ENCODE measurements around the gene LAD1.

LAD1 gene

DNA sequence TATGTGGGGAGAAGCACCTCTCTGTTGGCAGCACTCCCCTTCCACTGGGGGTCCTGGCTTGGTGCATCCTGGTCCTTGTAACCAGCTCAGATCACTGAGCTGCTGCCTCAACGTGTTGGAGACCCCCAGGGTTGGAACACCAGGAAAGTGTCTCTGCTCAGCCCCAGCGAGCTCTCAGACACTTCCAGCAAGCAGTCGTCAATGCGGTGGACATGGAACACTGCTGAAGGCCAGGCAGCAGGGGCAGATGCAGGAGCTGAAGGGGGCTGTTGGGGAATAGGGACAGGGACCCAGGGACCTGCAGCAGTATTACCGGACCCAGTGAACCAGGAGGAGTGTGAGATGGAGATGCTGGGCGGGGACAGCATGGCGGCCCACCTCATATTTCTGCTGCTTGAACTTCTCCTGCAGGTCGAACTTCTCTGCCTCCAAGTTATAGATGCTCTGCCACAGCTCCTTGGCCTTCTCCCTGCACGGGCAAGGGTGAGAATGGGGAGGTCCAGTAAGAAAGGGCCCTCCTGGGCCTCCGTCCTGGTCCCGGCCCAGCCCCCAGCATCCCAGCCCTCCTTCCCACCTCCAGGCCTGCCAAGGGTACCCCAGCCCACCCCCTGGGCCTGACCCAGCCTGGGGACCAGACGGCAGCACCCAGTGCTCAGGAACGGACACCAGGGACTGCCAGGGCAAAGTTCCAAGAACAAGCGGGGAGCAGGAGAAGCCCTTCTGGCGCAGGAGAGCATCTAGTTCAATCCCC, 38.0 kb downstream of the LAD1 start:
- DNase-seq, result no peak

DNA sequence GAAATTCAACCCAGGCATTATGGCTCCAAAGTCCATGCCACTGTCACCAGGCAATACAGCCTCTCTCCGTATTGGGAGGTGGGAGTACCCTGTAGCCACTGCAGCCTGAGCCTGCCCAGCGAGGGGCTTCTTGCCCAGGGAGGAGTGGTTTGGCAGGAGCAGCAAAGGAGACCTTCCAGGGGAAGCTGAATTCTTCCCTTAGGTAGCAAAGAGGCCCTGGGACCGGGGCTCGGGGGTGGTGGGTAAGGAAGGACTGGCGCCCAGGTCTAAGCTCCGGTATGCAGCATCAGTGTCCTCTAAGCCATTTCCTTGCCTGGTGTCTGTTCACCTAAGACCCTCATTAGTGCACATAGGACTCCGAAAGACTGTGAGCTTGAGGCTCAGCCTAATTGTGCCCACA, 38.6 kb downstream of the LAD1 start:
- no peak for DNase-seq

DNA sequence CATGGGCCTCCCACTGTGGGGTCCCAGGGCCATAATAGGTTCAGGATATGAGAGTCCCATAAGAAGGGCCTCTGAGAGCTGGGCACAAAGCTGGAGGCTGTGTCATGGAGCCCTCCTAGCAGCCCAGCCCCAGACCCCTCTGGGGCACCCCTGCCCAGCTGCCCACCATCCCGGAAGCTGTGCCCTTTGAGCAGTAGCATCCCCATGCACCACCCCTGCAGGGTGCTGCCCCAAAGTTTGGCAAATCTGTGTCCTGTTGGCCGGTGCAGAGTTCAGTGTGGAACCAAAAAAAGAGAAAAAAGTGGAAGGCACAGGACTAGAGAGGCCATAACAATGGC, 39.3 kb downstream of the LAD1 start:
- DNase-seq, result no peak

DNA sequence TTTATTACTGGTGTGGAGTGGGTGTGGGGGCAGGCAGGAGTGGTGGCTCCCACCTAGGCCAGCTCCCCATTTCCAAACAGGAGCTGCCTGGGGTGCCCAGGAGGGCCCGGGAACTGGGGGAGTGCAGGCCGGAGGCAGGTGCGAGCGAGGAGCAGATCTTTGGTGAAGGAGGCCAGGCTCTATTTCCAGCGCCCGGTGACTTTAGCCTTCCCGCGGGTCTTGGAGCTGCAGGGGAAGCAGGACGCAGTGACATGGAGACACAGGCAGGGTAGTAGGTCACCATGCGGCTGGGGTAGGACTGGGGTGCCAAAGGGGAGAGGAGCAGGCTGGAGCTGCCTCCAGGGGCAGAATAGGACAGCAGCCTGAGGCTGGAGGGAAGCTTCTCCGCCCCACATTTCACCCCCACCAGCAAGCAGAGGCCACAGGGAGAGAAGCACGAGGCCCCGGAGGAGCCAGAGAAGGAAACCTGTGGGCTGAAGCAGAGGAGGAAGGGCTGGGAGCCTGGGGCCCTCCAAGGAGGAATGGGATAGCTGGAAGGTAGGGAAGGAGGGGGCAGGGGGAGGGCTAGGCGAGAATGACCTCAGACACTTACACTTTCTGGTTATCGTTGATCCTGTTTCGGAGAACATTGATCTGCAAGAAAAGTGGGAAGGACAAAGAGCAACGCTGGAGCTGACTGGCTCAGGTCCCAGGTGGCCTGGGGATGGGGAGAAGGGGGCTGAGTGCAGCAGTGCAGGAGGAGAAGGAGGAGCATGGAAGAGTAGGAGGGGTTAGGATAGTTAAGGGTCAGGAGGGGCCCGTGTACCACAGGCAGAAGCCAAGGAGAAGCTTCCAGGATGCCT, 39.9 kb downstream of the LAD1 start:
- DNase-seq, result no peak

DNA sequence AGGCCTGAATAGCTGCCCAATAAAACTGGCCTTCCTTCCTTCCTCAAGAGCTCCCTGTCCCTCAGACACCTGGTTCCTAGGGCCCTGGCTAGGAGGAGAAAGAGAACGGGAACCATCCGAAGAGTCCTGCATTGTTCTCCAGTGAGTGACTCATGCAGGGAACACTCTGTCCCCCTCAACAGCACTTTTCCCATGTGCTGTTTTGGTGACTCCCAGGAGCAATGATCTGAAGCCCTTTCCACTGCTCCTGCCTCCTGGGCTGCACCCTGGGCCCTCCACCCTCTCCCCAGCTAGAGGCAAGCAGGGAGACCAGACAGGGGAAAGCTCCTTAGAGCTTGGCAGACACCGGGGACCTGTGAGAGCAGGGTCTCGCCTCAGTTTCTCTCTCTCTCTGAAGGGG, 40.5 kb downstream of the LAD1 start:
- DNase-seq, result no peak

DNA sequence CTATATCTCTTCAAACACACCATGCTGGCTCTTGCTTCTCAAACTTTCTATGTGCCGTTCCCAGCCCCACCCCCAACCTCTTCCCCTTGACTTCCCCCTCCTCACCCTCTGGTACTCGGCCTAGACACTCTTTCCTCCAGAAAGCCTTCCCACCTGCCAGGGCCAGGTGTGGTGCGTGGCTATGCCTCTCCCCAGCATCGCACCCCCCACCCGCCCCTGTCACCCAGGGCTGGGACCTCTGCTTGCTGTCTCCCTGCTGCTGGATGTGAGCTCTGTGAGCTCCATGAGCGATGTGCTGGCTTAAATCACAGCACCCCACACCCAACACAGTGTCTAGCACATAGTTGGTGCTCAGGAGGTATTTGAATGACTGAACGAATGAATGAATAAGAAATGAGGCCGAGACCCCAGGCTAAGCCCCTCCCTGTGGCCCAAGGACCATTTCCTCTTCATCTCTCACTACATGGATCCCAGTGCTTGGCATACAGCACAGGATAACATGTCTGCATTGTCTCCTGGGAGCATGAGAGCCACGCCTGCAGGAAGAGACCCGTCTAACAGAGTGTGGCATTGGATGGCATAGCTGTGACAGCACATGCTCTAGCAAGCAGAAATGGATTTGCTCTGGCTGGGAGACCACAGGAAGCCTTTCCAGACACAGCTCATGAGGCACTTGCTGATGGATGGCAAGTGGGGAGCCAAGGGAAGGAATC, 41.3 kb downstream of the LAD1 start:
- no peak for DNase-seq

DNA sequence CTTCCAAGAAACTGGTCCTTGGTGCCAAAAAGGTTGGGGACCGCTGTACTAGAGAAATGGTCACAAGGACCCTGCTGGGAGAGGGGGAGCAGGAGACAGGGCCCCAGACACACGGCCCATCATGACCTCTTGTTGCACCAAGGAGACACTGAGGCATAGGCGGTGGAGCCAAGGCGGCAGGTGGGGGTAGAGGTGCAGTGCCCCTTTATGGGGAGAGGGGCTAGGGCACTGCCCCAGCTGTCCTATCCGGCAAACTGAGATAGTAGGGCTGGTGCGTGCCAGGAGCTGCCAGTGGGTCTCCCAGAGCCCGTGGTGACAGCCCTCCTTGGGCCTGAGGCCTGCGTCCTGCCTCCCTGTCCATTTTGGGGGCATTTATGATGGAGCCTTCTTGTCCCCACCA, 41.9 kb downstream of the LAD1 start:
- no peak for DNase-seq

DNA sequence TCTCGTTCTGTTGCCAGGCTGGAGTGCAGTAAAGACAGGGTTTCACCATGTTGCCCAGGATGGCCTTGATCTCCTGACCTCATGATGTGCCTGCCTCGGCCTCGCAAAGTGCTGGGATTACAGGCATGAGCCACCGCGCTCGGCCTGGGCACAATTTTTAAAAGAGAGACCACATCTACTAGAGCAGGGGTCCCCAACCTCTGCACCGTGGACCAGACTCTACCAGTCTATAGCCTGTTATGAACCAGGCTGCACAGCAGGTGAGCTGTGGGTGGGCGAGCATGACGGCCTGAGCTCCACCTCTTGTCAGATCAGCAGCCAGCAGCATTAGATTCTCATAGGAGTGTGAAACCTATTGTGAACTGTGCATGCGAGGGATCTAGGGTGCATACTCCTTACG, 42.4 kb downstream of the LAD1 start:
- no peak for DNase-seq

DNA sequence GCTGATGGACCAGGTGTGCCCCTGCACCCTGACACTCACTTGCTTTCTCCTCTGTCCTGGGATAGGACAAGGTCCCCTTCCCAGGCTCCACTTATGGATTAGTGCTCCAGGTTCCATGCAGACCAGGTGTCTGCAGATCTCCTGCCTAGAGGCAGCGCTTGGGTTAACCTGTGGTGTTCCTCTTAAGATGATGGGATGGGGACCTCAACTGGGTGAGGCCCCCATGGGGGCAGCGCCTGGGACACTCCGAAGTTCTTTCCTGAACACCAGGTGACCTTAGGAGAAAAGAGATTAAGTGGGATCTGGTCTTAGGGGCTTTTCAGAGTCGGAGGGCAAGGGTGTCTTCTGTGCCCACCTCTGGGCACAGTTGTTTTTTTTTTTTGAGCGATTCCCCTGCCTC, 42.9 kb downstream of the LAD1 start:
- no peak for DNase-seq

DNA sequence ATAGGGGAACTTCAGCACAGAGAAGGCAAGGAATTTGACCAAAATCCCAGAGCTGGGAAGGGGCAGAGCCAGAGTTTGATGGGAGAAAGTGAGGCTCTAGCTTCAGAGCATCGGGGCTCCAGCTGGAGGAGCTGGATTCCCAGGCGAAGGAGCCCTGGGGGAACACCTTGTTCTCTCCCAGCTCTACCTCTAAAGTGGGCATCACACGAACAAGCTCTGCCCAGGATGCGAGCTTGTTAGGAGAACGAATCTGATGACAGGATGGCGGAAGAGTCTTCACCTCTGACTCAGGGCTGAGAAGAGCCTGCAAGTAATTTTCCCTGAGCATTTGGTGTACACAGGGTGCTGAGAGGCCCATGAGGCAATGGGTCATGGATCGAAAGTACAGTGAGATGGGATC, 43.7 kb downstream of the LAD1 start:
- no peak for DNase-seq

DNA sequence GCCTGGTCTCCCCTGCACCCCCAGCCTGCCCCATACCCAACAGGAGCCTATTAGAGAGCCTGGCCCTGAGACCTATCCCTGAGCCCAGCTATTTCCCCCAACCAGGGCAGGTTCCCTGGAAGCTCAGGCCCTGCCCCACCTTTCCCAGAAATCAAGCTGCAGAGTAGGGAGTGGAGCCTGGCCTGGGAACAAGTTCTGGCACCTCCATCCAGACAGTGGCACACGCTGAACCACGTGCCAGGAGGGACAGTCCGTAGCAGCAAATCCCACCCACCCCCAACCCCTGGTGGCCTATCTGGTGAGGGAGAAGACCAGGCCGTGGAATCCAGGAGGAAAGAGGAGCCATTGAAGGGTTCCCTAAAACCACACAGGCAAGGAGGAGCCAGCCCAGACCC, 44.2 kb downstream of the LAD1 start:
- DNase-seq, result no peak

DNA sequence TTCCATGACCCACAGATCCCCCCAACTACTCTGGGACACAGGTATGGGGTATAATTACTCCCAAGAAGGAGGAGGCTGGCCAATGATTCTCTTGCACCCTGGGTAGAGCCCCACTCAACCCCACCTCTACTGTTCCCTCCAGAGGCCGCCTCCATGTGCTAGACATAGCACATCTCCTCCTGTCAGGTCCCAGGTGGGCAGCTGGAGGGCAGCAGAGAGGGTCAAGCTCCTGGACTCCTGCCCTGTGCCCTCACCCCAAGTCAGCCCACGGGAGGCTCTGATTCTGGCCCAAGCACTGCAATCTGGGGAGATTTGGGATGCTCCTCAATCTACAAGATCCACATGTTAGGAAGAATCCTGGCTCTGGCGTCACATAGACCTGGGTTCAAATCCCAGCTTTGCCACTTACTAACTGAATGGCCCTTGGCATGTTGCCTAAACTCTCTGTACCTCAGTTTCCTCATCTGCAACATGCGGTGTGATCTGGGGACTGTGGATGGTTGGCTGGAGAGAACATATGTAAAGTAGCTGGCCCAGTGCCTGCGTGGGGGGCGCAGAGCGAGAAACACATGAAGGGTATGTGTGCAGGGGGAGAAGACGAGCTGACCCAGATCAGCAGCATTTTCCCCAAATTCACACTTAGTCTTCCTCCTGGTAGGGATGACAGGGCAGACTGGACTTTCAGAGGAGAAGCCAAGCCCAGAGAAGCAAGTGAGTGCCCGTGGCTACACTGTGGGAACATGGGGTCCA, 44.8 kb downstream of the LAD1 start:
- no peak for DNase-seq

DNA sequence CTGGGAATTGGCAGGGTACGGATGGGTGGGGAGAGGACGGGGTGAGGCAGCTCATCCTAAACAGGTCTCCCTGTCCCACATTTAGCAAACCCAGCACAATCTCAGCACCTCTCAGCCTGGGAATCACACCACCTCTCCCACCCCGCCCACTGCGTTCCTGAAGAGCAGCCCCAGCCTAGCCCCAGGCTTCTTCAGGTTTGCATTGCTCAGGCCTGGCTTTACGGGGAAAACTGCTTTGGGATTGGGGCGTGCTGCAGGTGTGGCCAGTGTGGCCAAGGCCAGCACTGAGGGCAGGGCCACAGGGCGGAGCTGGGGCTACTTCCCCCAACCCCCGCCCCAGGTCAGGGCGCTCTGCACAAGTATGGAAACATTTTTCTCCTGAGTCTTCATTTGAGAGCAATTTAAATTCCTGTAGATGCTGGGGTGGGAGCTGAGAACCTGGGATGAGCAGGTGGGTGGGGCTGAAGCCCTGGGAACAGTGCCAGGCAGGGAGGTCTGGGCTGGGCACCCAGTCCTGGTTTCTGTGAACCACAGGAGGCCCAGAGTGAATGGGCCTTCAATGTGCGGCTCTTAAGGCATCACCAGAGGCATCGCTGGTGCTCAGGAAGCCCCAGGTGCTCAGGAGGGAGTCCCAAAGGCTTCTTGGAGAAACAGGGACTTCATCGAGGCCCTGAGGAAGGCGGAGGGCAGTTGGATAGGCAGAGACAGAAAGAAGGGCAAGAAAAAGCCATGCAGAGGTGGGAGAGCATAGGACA, 45.8 kb downstream of the LAD1 start:
- no peak for DNase-seq

DNA sequence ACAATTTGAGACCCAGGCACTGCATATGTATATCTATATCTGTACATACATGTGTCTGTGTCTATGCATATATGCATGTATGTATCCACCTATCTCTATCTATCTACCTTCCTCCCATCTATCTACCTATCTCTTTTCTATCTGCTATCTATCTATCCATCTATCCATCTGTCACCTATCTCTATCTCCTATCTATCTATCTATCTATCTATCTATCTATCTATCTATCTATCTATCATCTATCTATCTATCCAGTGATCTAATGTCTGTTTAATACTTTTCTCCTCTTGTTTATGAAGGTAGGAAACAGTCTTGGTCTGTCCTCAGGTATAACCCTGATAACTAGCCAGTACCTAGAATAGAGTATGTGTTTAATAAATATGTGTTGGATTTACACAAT, 47.5 kb downstream of the LAD1 start:
- no peak for DNase-seq

DNA sequence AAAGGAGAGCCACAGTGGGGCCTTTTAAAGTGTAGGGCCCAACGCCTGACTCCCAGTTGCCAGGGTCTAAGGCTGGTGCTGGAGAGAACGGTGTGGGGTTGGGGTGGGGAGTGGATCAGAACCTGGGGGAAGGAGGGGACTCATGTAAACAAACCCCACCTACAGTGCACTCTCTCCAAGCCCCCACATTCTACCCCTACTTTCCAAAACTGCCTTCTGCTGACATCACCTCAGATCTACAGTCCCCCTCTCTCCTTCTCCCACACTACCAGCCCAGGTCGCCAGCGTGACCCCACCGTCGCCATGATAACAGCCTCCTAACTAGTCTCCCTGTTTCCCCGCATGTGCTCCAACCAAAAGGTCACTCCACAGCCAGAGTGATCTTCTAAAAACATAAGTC, 48.2 kb downstream of the LAD1 start:
- no peak for DNase-seq

DNA sequence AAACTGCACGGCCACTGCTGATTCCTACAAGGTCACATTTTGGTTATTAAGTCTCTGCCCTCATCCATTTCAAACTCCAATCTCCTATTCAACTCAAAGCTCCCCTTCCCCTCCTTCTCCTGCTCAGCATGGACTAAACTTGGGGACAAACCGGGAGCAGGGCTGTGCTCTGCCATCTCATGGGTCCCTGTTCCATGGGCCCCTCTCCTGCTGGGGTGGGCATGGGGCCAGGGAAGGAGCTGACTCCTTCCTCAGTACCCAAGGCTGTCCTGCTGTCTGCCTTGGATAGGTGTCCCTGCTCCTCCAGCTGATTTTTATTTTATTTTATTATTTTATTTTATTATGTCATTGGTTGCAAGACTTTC, 48.8 kb downstream of the LAD1 start:
- DNase-seq, result no peak

DNA sequence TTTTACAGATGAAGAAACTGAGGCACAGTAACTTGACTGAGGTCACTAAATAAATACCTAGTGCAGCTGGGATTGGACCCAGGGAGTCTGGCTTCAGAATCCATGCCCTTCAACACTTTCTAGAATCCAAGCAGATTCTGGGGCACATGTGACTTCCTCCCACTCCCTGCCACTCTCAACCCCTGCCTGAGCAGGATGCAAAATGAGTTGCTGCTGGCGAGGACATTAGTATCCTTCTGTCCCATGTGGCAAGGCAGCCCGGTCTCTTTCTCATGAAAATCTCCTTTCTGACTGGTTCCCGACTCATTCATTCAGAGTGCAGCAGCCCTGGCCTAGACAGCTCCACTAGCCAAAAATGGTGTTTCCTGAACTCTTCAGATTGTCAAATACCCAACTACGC, 50.0 kb downstream of the LAD1 start:
- DNase-seq, result no peak

DNA sequence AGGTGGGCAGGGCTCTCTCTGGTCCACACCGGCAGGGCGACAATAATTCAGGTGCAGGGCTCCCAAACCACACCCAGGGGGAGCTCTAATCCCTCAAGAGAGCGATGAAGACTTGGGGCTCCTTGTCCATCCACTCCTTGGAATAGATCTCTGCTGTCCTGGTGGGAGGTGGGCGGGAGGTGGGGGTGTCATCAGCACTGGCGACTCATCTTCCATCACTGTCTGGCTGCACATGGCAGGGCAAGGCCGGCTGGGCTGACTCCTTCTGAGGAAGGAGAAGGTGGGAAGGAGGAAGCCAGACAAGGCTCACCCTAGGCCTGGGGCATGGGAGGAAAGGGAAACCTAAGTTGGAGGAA, 50.9 kb downstream of the LAD1 start:
- DNase-seq, result no peak

DNA sequence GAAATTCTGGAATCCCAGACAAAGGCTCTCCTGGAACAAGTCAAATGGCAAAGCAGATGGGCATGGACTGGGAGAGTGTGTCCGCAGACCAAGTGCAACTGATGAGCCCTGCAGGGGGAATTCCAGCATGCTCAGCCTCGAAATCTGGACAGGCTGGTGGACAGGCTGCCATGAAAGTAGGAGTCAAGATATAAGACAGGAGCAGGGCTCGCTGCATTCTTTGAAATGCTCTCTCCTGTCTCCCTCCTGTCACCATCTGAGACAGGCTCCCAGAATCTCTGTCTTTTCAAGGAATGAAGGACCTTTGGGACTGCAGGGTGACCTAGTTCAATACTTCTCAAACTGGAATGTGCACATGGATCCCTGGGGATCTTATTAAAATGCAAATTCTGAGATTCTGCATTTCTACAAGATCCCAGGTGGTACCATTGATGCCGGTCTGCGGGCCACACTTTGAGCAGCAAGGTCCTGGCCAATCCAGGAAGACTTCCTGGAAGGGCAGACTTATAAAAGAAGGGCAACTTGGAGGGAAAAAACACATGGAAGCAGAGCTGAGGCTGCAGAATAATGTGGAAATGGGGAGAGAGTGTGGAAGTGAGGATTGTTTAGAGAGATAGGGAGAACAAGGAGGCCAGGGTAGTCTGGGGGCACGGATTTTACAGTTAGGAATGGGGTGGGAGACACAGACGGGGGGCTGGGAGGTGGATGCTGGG, 51.5 kb downstream of the LAD1 start:
- no peak for DNase-seq

DNA sequence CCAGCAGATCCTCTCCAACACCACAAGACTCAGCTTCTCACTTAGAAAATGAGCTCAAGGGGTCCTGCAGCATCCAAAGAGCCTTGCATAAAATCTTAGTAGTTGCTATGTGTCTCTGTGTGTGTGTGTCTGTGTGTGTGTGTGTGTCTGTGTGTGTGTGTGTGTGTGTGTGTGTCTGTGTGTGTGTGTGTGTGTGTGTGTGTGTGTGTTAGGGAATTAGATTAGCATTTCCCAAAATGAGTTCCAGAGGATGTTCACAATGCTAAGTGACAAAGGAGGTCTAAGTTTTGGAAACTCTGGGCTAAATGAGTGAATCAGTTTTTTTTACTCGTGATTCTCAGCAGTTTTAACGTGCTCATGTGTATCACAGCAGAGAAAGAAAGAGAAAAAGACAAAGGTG, 52.1 kb downstream of the LAD1 start:
- DNase-seq, result no peak

DNA sequence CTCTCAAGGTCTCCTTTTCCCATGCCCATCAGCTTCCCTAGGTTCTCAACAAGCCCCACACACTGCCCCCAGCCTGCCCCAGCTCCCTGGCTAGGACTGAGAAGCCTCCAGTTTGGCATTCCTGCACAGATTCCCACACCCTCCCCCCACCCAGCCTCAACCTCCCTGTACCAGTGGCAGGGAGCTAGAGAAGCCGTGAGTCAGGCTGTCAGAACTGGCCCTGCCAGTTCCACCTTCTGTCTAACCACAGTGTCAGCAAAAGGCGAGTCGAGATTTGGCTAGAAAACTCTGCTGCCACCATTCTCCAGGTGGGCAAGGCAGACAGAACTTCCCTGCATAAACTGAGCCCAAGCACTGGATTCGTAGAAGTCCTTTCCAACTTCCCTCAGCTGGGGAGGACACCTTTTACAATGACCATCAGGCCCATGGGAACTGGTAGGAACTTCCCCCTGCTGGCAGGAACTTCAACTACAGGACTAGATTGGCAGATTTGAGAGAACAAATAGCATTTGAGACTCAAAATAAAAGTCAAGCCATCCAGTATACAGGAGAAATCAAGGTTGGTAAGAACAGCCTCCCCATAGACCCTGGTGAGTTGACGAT, 52.7 kb downstream of the LAD1 start:
- no peak for DNase-seq

DNA sequence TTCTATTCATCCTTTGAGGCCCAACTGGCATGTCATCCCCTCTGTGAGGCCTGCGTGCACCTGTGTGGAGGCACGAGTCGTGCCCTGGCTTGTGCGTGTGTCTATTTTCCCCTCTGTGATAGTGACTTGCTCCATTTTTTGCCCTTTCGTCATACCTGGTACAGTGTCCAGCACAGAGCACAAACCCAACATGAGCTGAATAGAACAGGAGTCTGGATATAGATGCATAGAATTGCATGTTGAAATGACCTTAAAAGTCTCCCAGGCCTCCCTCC, 54.1 kb downstream of the LAD1 start:
- DNase-seq, result no peak

All from SIG-M5 (cell line).